ENCODE results near the gene CENATAC. TPM values are rescaled to one million over a fixed set of nuclear protein-coding genes. Genes with fewer than 3 reads are reported as not detected.

CENATAC gene
- total RNA-seq, 2 experiments from 2014 or later: 121 to 122 TPM

DNA sequence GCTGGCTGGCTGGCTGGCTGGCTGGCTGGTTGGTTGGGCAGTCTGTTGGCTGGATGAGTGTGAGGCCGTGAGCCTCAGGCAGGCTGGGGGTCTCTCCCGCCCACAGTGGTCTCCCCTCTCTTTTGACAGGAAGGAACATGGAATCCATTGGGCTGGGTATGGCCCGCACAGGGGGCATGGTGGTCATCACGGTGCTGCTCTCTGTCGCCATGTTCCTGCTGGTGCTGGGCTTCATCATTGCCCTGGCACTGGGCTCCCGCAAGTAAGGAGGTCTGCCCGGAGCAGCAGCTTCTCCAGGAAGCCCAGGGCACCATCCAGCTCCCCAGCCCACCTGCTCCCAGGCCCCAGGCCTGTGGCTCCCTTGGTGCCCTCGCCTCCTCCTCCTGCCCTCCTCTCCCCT is 40.0 kb upstream of the CENATAC start:
- intact Hi-C loops (cut with DNase I, micrococcal nuclease): loop anchor here (2.0 to 10.0 kb wide), 4 partner anchors 27 to 363 kb away; no protein-coding TSS in a partner anchor
- H3K9me3 Mint-ChIP-seq: no peaks in the 10 kb centered on the region
- no peak for ATAC-seq (ENCODE audit: poor library complexity)
- Histone ChIP-seq H3K27ac (ENCODE audit: low read depth in 1 of 2, low read length in 2 of 2) (no peak overlapping the region), H3K9me3 (ENCODE audit: control insufficient read depth in 1 of 2, insufficient read depth in 1 of 2, low read length in 2 of 2) (no peaks in the 10 kb centered on the region), H3K36me3 (ENCODE audit: insufficient read depth, low read length) (no peaks in the 10 kb centered on the region), H3K4me1 (ENCODE audit: insufficient read depth, low read length) (peaks cover 8% of the 10 kb centered on the region), H3K4me3 (ENCODE audit: low read length) (no peak overlapping the region), H3K27me3 (ENCODE audit: control insufficient read depth in 1 of 2, insufficient read depth in 2 of 2, low read length in 2 of 2) (no peaks in the 10 kb centered on the region)
- no peaks in the 10 kb centered on the region for H3K36me3 Mint-ChIP-seq (ENCODE audit: low read depth)
- H3K27me3 Mint-ChIP-seq: peaks cover 5% of the 10 kb centered on the region
- H3K4me1 Mint-ChIP-seq (ENCODE audit: low read depth): no peaks in the 10 kb centered on the region
- ChIA-PET CTCF (interaction anchor here (1.7 to 1.8 kb wide), 3 partner anchors 44 to 268 kb away, joined by 5 to 6 read pairs (median 5); no protein-coding TSS in a partner anchor), POLR2A (no interaction called here)
- TF ChIP-seq CTCF (IDR thresholded peaks at IDR 0.05): no peak
- DNase-seq: no peak
- no peak overlapping the region for H3K4me3 Mint-ChIP-seq
- no peak overlapping the region for H3K27ac Mint-ChIP-seq

DNA sequence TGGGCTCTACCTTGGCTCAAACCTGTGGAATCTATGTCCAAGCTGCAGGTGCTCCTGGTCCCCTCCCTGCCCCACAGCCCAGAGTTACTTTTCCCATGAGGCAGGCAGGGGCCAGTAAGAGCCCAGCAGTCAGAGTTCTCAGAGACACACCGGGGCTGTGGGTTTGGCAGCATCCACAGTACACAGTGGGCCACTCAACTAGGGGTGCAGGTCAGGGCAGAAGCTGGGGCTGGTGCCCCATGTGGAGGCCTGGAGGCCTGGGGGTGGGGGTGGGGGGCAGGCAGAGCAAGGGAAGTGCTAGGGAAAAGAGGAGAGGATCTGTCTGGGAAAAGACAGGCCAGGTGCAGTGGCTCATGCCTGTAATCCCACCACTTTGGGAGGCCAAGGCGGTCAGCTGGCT is 39.4 kb upstream of the CENATAC start:
- POLR2A ChIA-PET: no interaction called here

GRCh38 chr11:118961189-118961588 is 36.7 kb upstream of the CENATAC start:
- Mint-ChIP-seq H3K4me3 (no peak overlapping the region), H3K36me3 (ENCODE audit: low read depth) (no peaks in the 10 kb centered on the region), H3K4me1 (ENCODE audit: low read depth) (no peaks in the 10 kb centered on the region), H3K9me3 (no peaks in the 10 kb centered on the region), H3K27ac (no peak overlapping the region), H3K27me3 (peaks cover 5% of the 10 kb centered on the region)
- DNase-seq: no peak
- Histone ChIP-seq H3K36me3 (ENCODE audit: insufficient read depth, low read length) (no peaks in the 10 kb centered on the region), H3K27ac (ENCODE audit: low read depth in 1 of 2, low read length in 2 of 2) (no peak overlapping the region), H3K9me3 (ENCODE audit: control insufficient read depth in 1 of 2, insufficient read depth in 1 of 2, low read length in 2 of 2) (no peaks in the 10 kb centered on the region), H3K4me1 (ENCODE audit: insufficient read depth, low read length) (peaks cover 6% of the 10 kb centered on the region), H3K27me3 (ENCODE audit: control insufficient read depth in 1 of 2, insufficient read depth in 2 of 2, low read length in 2 of 2) (no peaks in the 10 kb centered on the region), H3K4me3 (ENCODE audit: low read length) (no peak overlapping the region)
- no peak for TF ChIP-seq CTCF (IDR thresholded peaks at IDR 0.05)
- CTCF ChIA-PET: no interaction called here
- no peak for ATAC-seq (ENCODE audit: poor library complexity)
- POLR2A ChIA-PET: no interaction called here
- intact Hi-C loops (cut with DNase I, micrococcal nuclease): no loop called here

More for the DNA sequence above, 39.4 kb upstream of the CENATAC start:
- ATAC-seq (ENCODE audit: poor library complexity) (no peak), DNase-seq (no peak)
- Histone ChIP-seq H3K4me1 (ENCODE audit: insufficient read depth, low read length) (peaks cover 8% of the 10 kb centered on the region), H3K9me3 (ENCODE audit: control insufficient read depth in 1 of 2, insufficient read depth in 1 of 2, low read length in 2 of 2) (no peaks in the 10 kb centered on the region), H3K36me3 (ENCODE audit: insufficient read depth, low read length) (no peaks in the 10 kb centered on the region), H3K4me3 (ENCODE audit: low read length) (no peak overlapping the region), H3K27ac (ENCODE audit: low read depth in 1 of 2, low read length in 2 of 2) (no peak overlapping the region), H3K27me3 (ENCODE audit: control insufficient read depth in 1 of 2, insufficient read depth in 2 of 2, low read length in 2 of 2) (no peaks in the 10 kb centered on the region)
- Mint-ChIP-seq H3K36me3 (ENCODE audit: low read depth) (no peaks in the 10 kb centered on the region), H3K27me3 (peaks cover 5% of the 10 kb centered on the region), H3K9me3 (no peaks in the 10 kb centered on the region), H3K27ac (no peak overlapping the region), H3K4me1 (ENCODE audit: low read depth) (no peaks in the 10 kb centered on the region), H3K4me3 (no peak overlapping the region)
- CTCF ChIA-PET: interaction anchor here (1.7 kb wide), 1 partner anchor 269 kb away, joined by 5 read pairs; no protein-coding TSS in a partner anchor
- TF ChIP-seq CTCF (IDR thresholded peaks at IDR 0.05): no peak
- intact Hi-C loops (cut with DNase I, micrococcal nuclease): loop anchor here (5.0 to 10.0 kb wide), 2 partner anchors 264 to 301 kb away; no protein-coding TSS in a partner anchor

Measured in CD4-positive, alpha-beta T cell (primary cell).